ENCODE results near the gene ANKS1B.

- TF ChIP-seq CTCF (conservative IDR thresholded peaks at IDR 0.05; ENCODE audit: low read length) (no peak), EZH2phosphoT487 (IDR thresholded peaks at IDR 0.05; ENCODE audit: borderline replicate concordance) (no peak)
Observed at GRCh38 chr12:99020871-99021270, 963.9 kb downstream of the ANKS1B start.
